PC-9 (cell line): ENCODE data around the gene NRG3. TPM values are rescaled to one million over a fixed set of nuclear protein-coding genes. Genes with fewer than 3 reads are reported as not detected.

Experiments used
- BruUV-seq: library from RNA; stranded (reverse); fragments of 400-500 nt; replicated peaks from 2 replicates; lab custom pipeline; 2021; lab: Mats Ljungman, UMichigan
- CTCF ChIA-PET: fragments of 300-600 bp; sonication (Branson Sonifier 250); formaldehyde crosslinking; loops from one replicate; lab custom pipeline; 2022; ENCODE audit warnings: antibody characterized with exemption; lab: Charles Lee
- POLR2A ChIA-PET: fragments of 300-600 bp; sonication (Branson Sonifier 250); formaldehyde crosslinking; loops from one replicate; lab custom pipeline; 2022; ENCODE audit warnings: antibody characterized with exemption; ENCODE audit not compliant: unreplicated experiment; lab: Charles Lee
- DNase-seq, 2 experiments: peaks; one replicate each; pipeline versions ENCODE4 v3.0.0 to v3.0.0-alpha.2; 2015 to 2022; ENCODE audit warnings: mixed read lengths in 1 of 2
- H2AFZ ChIP-seq: fragments of 200-600 bp; sonication (generic); 2 replicates; pipeline ENCODE4 v1.8.1; 2017; ENCODE audit warnings: antibody characterized with exemption
- H3F3A ChIP-seq: fragments of 200-600 bp; sonication (generic); 2 replicates; pipeline ENCODE4 v1.8.1; 2017; ENCODE audit warnings: antibody characterized with exemption, mild to moderate bottlenecking, low read depth; ENCODE audit not compliant: insufficient read depth
- H3K27ac ChIP-seq: fragments of 200-600 bp; sonication (generic); 2 replicates; pipeline ENCODE4 v1.6.1; 2016; ENCODE audit warnings: mixed run types
- H3K27me3 ChIP-seq: fragments of 200-600 bp; sonication (generic); 2 replicates; pipeline ENCODE4 v1.6.1; 2016; ENCODE audit warnings: low read depth, mixed run types; ENCODE audit not compliant: insufficient read depth
- H3K36me3 ChIP-seq: fragments of 200-600 bp; sonication (generic); 2 replicates; pipeline ENCODE4 v1.6.1; 2016; ENCODE audit warnings: low read depth, mixed run types
- H3K4me1 ChIP-seq: fragments of 200-600 bp; sonication (generic); replicated peaks from 2 replicates; pipeline ENCODE4 v1.6.1; 2016; ENCODE audit warnings: mixed run types; ENCODE audit not compliant: insufficient read depth
- H3K4me2 ChIP-seq: fragments of 200-600 bp; sonication (generic); 2 replicates; pipeline ENCODE4 v1.6.1; 2017; ENCODE audit warnings: mixed run types
- H3K4me3 ChIP-seq: fragments of 200-600 bp; sonication (generic); 2 replicates; pipeline ENCODE4 v1.6.1; 2016; ENCODE audit warnings: mixed run types
- H3K79me2 ChIP-seq: fragments of 200-600 bp; sonication (generic); 2 replicates; pipeline ENCODE4 v1.6.1; 2017; ENCODE audit warnings: low read depth, mixed run types
- H3K9me2 ChIP-seq: fragments of 200-600 bp; sonication (generic); 2 replicates; pipeline ENCODE4 v1.8.1; 2017; ENCODE audit warnings: mild to moderate bottlenecking; ENCODE audit not compliant: insufficient read depth
- H3K9me3 ChIP-seq: fragments of 200-600 bp; sonication (generic); 2 replicates; pipeline ENCODE4 v1.8.1; 2016; ENCODE audit warnings: low read depth; ENCODE audit not compliant: insufficient read depth
- H4K20me1 ChIP-seq: fragments of 200-600 bp; sonication (generic); 2 replicates; pipeline ENCODE4 v1.8.1; 2017; ENCODE audit not compliant: insufficient read depth
- CTCF ChIP-seq: fragments of 200-600 bp; sonication (generic); conservative IDR thresholded peaks from 2 replicates; pipeline ENCODE4 v1.6.1; 2017; ENCODE audit warnings: mixed run types, antibody characterized with exemption, mild to moderate bottlenecking, moderate library complexity
- EZH2 ChIP-seq: fragments of 200-600 bp; sonication (generic); IDR thresholded peaks from 2 replicates; pipeline ENCODE4 v1.8.0; 2017; ENCODE audit warnings: antibody characterized with exemption, low read depth
- intact Hi-C: fragments of 100-400 bp; cut with micrococcal nuclease; formaldehyde crosslinking; loops from one replicate; pipeline ENCODE4 v1.10.0; 2022; ENCODE audit not compliant: unreplicated experiment
- total RNA-seq: library from RNA; stranded (reverse); gene quantifications from 2 replicates; pipeline ENCODE4 v1.2.3, GENCODE V29; 2021

The NRG3 gene
- total RNA-seq, 1 experiment from 2014 or later = not detected

GRCh38 chr10:82506680-82507376 is 631.8 kb downstream of the NRG3 start:
- Histone ChIP-seq H3K4me1 (no peaks in the 10 kb centered on the region), H3K79me2 (no peaks in the 10 kb centered on the region), H3K9me2 (no peaks in the 10 kb centered on the region), H4K20me1 (no peaks in the 10 kb centered on the region), H3K9me3 (no peaks in the 10 kb centered on the region), H3K4me3 (no peak overlapping the region), H2AFZ (no peak overlapping the region), H3K36me3 (no peaks in the 10 kb centered on the region), H3F3A (no peaks in the 10 kb centered on the region), H3K27ac (no peak overlapping the region), H3K4me2 (no peak overlapping the region), H3K27me3 (no peaks in the 10 kb centered on the region)
- TF ChIP-seq EZH2 = no peak
- TF ChIP-seq CTCF = no peak
- ChIA-PET CTCF (no interaction called here), POLR2A (no interaction called here)
- no peak for DNase-seq
- BruUV-seq = no TSS peak
- intact Hi-C loops = no loop called here

- no TSS peak for BruUV-seq
- Histone ChIP-seq H3K4me1 (no peaks in the 10 kb centered on the region), H4K20me1 (no peaks in the 10 kb centered on the region), H3K9me3 (no peaks in the 10 kb centered on the region), H3K4me2 (no peak overlapping the region), H3K79me2 (no peaks in the 10 kb centered on the region), H3K4me3 (no peak overlapping the region), H2AFZ (no peak overlapping the region), H3F3A (no peaks in the 10 kb centered on the region), H3K36me3 (no peaks in the 10 kb centered on the region), H3K9me2 (no peaks in the 10 kb centered on the region), H3K27ac (no peak overlapping the region), H3K27me3 (no peaks in the 10 kb centered on the region)
- ChIA-PET POLR2A (no interaction called here), CTCF (no interaction called here)
- TF ChIP-seq EZH2 (no peak), CTCF (no peak)
- DNase-seq = no peak
- intact Hi-C loops = no loop called here
Measured at GRCh38 chr10:82515256-82515655, 640.3 kb downstream of the NRG3 start.

- no peaks in the 10 kb centered on the region for H3K9me3 ChIP-seq
- no peaks in the 10 kb centered on the region; the same call in 1 of the 2 replicates for H3K9me2 ChIP-seq
- peaks cover 5% of the 10 kb centered on the region; the same call in 1 of the 2 replicates for H4K20me1 ChIP-seq
- H3K4me3 ChIP-seq = no peak overlapping the region
- no peaks in the 10 kb centered on the region for H3K36me3 ChIP-seq
- TF ChIP-seq EZH2 = no peak
- no peak for TF ChIP-seq CTCF
- ChIA-PET POLR2A (no interaction called here), CTCF (no interaction called here)
- H3K4me2 ChIP-seq = no peak overlapping the region
- DNase-seq = no peak
- no peaks in the 10 kb centered on the region for H3K4me1 ChIP-seq
- H3K79me2 ChIP-seq = no peaks in the 10 kb centered on the region
- H3F3A ChIP-seq = no peaks in the 10 kb centered on the region; the same call in 1 of the 2 replicates
- no peaks in the 10 kb centered on the region for H3K27me3 ChIP-seq
- no peak overlapping the region for H3K27ac ChIP-seq
- intact Hi-C loops = no loop called here
- BruUV-seq = no TSS peak
- no peak overlapping the region for H2AFZ ChIP-seq
Measured at GRCh38 chr10:82529062-82529461, 654.1 kb downstream of the NRG3 start.
